HG02571 (cell line): ENCODE data around the gene PAFAH1B1.

Source experiments
- ATAC-seq: cut with Tn5 transposase; IDR thresholded peaks from one replicate; pipeline ENCODE4 v1.9.1; 2021; ENCODE audit warnings: mild to moderate bottlenecking, moderate library complexity; ENCODE audit not compliant: unreplicated experiment

The PAFAH1B1 gene

GRCh38 chr17:2701161-2701995, 107.9 kb downstream of the PAFAH1B1 start:
- no peak for ATAC-seq

- ATAC-seq, result no peak
These were observed 108.7 kb downstream of the PAFAH1B1 start for GRCh38 chr17:2701996-2702741.

- no peak for ATAC-seq
These were observed 109.7 kb downstream of the PAFAH1B1 start for GRCh38 chr17:2703181-2703580.

- ATAC-seq, result no peak
These were observed 110.2 kb downstream of the PAFAH1B1 start for GRCh38 chr17:2703606-2704005.

- no peak for ATAC-seq
These were observed 110.8 kb downstream of the PAFAH1B1 start for GRCh38 chr17:2704031-2704889.

GRCh38 chr17:2704890-2705248, 111.4 kb downstream of the PAFAH1B1 start:
- ATAC-seq, result no peak

GRCh38 chr17:2705263-2705662, 111.8 kb downstream of the PAFAH1B1 start:
- no peak for ATAC-seq

- ATAC-seq, result no peak
These were observed 112.7 kb downstream of the PAFAH1B1 start for GRCh38 chr17:2705888-2706795.

- no peak for ATAC-seq
These were observed 113.6 kb downstream of the PAFAH1B1 start for GRCh38 chr17:2706911-2707510.

GRCh38 chr17:2707721-2708584, 114.5 kb downstream of the PAFAH1B1 start:
- no peak for ATAC-seq

GRCh38 chr17:2708585-2709182, 115.2 kb downstream of the PAFAH1B1 start:
- ATAC-seq, result no peak

GRCh38 chr17:2709183-2709661, 115.8 kb downstream of the PAFAH1B1 start:
- no peak for ATAC-seq

- ATAC-seq, result no peak
These were observed 116.8 kb downstream of the PAFAH1B1 start for GRCh38 chr17:2710071-2710802.

- ATAC-seq, result peak; percentile 11
These were observed 117.6 kb downstream of the PAFAH1B1 start for GRCh38 chr17:2710803-2711607.

GRCh38 chr17:2711608-2712299, 118.3 kb downstream of the PAFAH1B1 start, which contains the start of gene CLUH:
Gene CLUH (minus strand): TSS chr17:2711764. CDS start chr17:2711661, 103 bp downstream.
- peak; percentile 69 for ATAC-seq
